ENCODE data around the gene CDKN2B-AS1.

DNA sequence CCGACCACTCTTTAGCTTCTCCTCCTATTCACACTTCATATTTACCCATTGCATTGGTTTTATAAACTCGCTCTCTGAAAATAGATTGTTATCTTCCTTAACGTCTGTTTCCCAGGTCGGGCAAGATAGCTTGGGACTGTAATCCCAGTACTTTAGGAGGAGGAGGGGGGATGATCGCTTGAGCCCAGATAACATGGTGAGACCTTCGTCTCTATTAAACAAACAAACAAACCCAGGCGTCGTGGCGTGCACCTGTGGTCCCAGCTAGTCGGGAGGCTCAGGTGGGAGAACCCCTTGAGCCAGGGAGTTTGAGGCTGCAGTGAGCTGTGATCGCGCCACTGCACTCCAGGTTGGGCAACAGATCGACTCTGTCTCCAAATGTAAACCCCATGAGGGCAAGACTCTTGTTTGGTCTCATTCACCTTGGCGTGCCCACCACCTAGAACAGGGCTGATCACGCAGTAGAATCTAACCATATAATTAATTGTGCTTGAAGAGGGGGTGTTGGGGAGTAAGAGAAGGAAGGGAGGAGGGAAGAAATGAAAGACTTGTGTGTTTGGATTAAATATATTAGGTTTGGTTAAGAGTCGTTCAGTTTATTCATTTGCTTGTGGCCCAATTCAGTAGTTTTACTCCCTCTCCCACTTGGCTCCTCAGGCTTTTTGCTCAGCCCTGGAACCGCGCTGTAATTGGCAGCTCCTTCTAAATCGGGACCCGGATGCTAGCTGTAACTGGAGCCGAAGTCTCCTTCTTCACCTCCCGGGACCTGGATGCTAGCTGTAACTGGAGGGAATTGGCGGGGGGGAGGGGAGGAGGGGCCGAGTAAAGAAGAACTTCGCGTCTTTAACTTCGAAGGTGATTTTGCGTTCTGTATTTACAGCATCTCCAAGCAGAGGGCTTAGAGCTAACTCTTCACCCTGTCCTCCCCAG, 25.3 kb upstream of the CDKN2B-AS1 start:
- TF ChIP-seq, protein P1, sequence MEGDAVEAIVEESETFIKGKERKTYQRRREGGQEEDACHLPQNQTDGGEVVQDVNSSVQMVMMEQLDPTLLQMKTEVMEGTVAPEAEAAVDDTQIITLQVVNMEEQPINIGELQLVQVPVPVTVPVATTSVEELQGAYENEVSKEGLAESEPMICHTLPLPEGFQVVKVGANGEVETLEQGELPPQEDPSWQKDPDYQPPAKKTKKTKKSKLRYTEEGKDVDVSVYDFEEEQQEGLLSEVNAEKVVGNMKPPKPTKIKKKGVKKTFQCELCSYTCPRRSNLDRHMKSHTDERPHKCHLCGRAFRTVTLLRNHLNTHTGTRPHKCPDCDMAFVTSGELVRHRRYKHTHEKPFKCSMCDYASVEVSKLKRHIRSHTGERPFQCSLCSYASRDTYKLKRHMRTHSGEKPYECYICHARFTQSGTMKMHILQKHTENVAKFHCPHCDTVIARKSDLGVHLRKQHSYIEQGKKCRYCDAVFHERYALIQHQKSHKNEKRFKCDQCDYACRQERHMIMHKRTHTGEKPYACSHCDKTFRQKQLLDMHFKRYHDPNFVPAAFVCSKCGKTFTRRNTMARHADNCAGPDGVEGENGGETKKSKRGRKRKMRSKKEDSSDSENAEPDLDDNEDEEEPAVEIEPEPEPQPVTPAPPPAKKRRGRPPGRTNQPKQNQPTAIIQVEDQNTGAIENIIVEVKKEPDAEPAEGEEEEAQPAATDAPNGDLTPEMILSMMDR (IDR thresholded peaks at IDR 0.05): no peak
- no peak for TF ChIP-seq POLR2A (IDR thresholded peaks at IDR 0.05)
